GM10266 (cell line): ENCODE results near the gene TTC24.

Experiments
- DNase-seq: peaks from one replicate; pipeline ENCODE4 v3.0.0; 2012; ENCODE audit errors: extremely low spot score
- CTCF ChIP-seq: IDR thresholded peaks from 2 replicates; pipeline ENCODE4 v1.5.1; 2012; ENCODE audit warnings: mild to moderate bottlenecking, low read depth; ENCODE audit not compliant: control insufficient read depth, insufficient read depth; ENCODE audit errors: missing control alignments

The TTC24 gene

GRCh38 chr1:156579472-156579871 is at the start of gene TTC24:
TSS of gene TTC24 (plus strand) at chr1:156579723. CDS start at chr1:156581365, 1,642 bp downstream.
- DNase-seq = no peak
- no peak for TF ChIP-seq CTCF

- no peak for DNase-seq
- TF ChIP-seq CTCF = no peak
Measured at GRCh38 chr1:156530006-156530405, 49.5 kb upstream of the TTC24 start.

GRCh38 chr1:156532374-156532773 is 47.1 kb upstream of the TTC24 start:
- DNase-seq = no peak
- TF ChIP-seq CTCF = no peak

- TF ChIP-seq CTCF = no peak
- DNase-seq = no peak
Measured at GRCh38 chr1:156533568-156534220, 45.8 kb upstream of the TTC24 start.

- TF ChIP-seq CTCF = no peak
- DNase-seq = no peak
Measured at GRCh38 chr1:156534424-156535060, 45.0 kb upstream of the TTC24 start.

- no peak for TF ChIP-seq CTCF
- no peak for DNase-seq
Measured at GRCh38 chr1:156537027-156537426, 42.5 kb upstream of the TTC24 start.

- DNase-seq = no peak
- no peak for TF ChIP-seq CTCF
Measured at GRCh38 chr1:156538711-156539440, 40.6 kb upstream of the TTC24 start.
